Middle frontal gyrus (tissue), 1 donor: ENCODE measurements around the gene ZNF8.
A peak's percentile ranks its signal among the peaks of the same experiment; 100 is the strongest.
"Not testable (repeated sequence)": the region's sequence is repeated elsewhere in the genome, so short reads cannot be mapped to it uniquely, and the experiment has no call there.

ENCODE experiments used
- DNase-seq: peaks from one replicate; pipeline ENCODE4 v3.0.0-alpha.2; 2015; ENCODE audit warnings: low spot score; ENCODE audit errors: extremely low spot score

ZNF8 gene

DNA sequence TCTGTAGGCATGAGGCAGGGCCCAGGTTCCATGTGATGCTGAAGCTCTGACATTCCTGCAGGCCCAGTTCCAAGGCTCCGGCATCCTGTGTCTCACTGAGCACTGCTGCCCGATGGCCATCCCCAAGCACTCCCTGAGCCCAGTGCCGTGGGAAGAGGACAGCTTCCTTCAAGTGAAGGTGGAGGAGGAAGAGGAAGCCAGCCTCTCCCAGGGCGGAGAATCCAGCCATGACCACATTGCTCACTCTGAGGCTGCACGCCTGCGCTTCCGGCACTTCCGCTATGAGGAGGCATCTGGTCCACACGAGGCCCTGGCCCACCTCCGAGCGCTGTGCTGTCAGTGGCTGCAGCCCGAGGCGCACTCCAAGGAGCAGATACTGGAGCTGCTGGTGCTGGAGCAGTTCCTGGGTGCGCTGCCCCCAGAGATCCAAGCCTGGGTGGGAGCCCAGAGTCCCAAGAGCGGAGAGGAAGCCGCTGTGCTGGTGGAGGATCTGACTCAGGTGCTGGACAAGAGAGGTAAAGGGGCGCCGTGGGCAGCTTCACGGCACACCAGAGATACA lies 56.0 kb downstream of the ZNF8 start:
- no peak for DNase-seq

GRCh38 chr19:58335630-58336029 lies 56.9 kb downstream of the ZNF8 start:
- DNase-seq = no peak

- no peak for DNase-seq
Measured at GRCh38 chr19:58336216-58336615, 57.5 kb downstream of the ZNF8 start.

GRCh38 chr19:58336820-58337219 lies 58.1 kb downstream of the ZNF8 start:
- DNase-seq = no peak

GRCh38 chr19:58338336-58338735 lies 59.6 kb downstream of the ZNF8 start:
- DNase-seq = no peak

DNA sequence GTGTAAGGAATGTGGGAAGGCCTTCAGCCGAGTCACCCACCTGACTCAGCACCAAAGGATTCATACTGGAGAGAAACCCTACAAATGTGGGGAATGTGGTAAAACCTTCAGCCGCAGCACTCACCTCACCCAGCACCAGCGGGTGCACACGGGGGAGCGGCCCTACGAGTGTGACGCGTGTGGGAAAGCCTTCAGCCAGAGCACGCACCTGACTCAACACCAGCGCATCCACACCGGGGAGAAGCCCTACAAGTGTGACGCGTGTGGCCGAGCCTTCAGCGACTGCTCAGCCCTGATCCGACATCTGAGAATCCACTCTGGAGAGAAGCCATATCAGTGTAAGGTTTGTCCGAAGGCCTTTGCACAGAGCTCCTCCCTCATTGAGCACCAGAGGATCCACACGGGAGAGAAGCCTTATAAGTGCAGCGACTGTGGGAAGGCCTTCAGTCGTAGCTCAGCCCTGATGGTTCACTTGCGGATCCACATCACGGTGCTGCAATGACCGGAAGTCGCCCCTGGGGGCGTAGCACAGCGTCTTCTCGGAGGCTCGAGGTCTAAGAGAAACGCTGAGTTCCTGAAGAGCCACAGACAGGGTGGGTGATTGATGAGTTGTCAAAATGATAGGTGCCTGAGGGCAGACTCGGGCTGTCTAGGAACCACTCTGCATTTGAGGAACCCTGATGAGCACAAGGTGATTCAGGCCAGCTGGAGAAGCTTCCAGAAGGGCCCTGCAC lies 60.2 kb downstream of the ZNF8 start:
- no peak for DNase-seq

DNA sequence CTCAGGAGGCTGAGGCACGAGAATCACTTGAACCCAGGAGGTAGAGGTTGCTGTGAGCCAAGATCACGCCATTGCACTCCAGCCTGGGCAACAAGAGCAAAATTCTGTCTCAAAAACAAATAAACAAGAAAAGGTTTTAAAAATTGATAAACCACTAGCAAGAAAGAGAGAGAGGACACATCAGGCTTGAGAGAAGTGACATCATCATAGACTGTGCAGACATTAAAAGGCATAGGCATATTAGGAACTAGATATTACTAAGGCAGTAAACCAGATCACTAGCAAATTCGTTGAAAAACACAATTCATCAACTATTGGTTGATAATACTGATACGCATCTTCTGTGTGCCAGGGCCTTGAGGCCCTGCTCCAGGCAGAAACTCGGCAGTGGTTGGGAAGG lies 66.8 kb downstream of the ZNF8 start:
- DNase-seq = no peak

DNA sequence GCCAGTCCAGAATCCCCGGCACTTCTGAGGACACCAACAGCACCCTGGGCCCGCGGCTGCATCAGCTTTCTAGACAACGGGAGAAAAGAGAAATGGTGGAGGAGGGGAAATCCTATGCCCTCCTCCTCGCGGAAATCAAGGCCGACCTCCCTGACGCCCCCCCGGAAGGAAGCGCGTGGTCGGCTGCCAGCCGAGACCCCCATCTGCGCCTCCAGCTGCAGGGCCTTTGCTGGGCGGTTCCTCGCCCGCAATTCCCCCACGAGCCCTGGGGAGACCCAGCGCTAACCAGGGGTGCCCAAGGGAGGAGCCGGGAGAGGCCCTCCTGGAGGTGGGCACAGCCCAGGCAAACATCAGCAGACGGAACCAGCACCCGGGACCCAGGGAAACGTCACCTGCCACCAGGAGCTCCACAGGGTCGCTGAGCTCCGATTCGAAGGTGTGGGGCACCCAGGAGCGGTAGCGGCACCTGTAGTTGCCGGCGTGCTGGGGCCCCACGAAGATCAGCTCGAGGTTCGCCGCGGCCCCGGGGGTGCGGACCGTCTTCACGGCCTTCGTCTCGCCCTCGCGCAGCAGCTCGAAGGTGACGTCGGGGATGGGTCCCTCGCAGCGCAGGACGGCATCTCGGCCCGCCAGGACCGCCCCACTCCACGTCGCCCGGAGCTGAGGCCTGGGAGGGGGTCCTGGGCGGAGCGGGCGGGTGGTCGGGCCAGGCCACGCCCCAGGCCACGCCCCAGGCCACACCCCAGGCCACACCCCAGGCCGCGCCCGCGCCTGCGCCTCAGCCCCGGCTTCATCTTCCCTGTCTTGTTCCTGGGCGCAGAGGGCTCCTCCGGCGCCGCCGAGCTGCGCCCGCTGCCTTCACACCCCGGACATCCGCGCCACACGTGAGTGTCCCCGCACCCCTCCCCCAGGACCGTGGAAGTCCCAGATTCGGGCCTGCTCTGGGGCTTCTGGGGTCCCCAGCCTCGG lies 68.5 kb downstream of the ZNF8 start:
- DNase-seq = peak; percentile 54

DNA sequence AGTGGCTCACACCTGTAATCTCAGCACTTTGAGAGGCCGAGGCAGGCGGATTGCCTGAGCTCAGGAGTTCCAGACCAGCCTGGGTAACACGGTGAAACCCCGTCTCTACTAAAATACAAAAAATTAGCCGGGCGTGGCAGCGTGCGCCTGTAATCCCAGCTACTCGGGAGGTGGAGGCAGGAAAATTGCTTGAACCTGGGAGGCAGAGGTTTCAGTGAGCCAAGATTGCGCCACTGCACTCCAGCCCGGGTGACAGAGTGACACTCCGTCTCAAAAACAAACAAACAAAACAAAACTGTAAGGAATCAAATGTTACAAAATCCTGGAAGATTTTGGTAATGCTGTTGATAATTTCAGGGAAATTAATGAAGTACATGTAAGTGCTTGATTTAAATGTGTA lies 69.3 kb downstream of the ZNF8 start:
- not testable (repeated sequence) for DNase-seq

GRCh38 chr19:58349590-58349989 lies 70.8 kb downstream of the ZNF8 start:
- DNase-seq = no peak

DNA sequence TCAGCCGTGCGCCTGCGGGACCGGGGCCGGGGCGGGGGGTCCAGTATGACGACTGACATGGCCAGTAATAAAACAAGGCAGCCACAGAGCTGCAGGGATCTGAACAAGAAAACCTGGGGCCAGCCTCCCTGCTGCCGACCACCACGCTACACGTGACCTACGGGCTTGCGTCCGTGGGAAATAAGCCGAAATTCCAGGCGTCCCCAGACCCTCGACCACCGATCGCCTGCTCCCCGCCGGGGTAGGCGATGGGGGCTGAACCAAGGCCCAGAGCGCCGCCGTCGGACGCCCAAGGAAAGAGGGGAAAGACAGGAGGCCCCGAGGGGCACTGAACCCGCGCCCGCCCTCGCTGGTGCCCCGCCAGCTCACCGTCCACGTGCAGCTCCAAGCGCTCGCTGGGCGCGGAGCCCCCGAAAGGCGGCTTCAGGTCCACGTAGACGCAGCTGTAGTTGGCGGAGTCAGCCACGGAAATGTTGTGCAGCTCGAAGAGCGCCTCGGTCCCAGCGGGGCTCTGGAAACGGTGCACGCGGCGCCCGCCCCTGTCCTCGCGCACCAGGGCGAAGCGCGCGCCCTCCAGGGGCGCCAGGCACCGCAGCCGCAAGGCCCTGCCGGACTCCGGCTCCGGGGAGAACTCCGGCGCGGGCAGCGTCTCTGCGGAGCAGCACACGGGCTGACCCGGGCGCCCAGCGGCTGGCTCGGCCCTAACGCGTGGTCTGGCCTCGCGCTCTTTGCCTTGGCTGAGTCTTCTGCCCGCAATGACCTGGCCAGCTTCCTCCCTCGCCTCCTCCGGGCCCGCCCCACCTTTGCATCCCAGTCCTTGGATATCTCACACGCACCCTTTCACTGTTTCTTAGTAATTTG lies 71.5 kb downstream of the ZNF8 start:
- no peak for DNase-seq

DNA sequence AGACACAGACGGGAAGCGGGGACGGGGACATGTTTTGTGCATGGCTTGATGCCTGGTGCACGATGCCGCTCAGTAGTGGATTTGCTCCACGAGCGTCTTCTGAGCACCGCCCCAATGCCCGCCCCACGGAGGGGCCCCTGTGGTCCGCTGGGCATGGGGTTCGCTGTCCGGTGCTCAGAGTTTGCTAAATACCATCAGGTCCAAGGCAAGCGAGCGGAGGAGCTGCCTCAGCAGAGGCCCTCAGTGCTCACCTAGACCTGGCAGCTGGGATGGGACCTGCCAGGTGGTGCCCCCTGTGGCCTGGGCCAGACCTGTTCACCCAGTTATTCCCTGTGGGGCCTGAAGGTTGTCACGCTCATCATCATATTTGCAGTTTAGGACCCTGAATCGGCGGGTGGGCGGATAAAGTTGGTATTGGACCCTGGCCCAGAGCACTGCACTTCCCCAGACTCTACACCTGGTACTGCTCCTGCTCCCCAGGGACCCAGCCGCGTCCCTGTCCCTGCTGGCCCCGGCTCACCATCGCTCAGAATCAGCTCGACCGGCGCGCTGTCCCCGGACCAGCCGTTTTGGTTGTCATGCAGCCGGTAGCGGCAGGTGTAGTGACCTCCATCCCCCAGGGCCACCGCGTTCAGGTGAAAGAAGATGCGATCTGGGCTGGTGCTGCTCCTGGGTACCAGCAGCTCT lies 72.3 kb downstream of the ZNF8 start:
- no peak for DNase-seq

DNA sequence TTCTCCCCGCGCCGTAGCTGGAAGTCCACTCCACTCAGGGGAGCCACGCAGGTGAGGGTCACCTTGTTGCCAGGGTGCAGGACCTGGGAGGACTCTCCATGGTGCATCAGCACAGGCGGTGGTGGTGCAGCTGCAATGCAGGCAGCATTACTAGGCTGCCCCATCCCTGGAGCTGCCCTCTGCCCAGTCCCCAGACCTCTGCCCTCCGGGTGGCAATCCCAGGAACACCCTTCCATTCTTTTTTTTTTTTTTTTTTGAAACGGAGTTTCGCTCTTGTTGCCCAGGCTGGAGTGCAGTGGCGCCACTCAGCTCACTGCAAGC lies 72.8 kb downstream of the ZNF8 start:
- DNase-seq = no peak

GRCh38 chr19:58351990-58352755 lies 73.4 kb downstream of the ZNF8 start:
- DNase-seq = no peak
